ENCODE measurements around the gene CELF2.

DNA sequence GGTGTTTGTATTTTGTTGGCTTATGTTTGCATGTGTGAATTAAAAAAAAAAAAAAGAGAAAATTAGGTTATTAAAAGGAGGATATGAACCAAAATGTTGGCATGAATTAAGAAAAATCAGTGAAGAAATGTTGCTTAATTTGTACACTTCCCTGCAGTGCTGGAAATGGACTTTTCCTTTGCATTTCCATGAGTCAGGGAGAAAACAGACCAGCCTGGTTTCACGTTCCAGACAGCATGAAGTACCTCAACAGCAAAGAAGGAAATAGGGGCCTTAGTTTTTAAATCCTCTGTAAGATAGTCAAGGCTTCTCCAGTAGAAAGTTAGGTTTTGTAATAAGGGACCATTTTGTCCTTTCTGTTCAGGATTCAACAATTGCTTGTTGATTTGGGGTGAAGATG lies 159.7 kb downstream of the CELF2 start:
- no peak for TF ChIP-seq TAF1 (IDR thresholded peaks at IDR 0.05; ENCODE audit: borderline replicate concordance, insufficient read depth, low read length)
- TF ChIP-seq, protein P1, sequence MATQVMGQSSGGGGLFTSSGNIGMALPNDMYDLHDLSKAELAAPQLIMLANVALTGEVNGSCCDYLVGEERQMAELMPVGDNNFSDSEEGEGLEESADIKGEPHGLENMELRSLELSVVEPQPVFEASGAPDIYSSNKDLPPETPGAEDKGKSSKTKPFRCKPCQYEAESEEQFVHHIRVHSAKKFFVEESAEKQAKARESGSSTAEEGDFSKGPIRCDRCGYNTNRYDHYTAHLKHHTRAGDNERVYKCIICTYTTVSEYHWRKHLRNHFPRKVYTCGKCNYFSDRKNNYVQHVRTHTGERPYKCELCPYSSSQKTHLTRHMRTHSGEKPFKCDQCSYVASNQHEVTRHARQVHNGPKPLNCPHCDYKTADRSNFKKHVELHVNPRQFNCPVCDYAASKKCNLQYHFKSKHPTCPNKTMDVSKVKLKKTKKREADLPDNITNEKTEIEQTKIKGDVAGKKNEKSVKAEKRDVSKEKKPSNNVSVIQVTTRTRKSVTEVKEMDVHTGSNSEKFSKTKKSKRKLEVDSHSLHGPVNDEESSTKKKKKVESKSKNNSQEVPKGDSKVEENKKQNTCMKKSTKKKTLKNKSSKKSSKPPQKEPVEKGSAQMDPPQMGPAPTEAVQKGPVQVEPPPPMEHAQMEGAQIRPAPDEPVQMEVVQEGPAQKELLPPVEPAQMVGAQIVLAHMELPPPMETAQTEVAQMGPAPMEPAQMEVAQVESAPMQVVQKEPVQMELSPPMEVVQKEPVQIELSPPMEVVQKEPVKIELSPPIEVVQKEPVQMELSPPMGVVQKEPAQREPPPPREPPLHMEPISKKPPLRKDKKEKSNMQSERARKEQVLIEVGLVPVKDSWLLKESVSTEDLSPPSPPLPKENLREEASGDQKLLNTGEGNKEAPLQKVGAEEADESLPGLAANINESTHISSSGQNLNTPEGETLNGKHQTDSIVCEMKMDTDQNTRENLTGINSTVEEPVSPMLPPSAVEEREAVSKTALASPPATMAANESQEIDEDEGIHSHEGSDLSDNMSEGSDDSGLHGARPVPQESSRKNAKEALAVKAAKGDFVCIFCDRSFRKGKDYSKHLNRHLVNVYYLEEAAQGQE (IDR thresholded peaks at IDR 0.05; ENCODE audit: insufficient read depth in 1 of 2, low read depth in 2 of 2, low read length in 2 of 2) = no peak
- TF ChIP-seq SIN3A (IDR thresholded peaks at IDR 0.05; ENCODE audit: borderline replicate concordance, insufficient read depth, low read length) = no peak
- TF ChIP-seq POLR2AphosphoS5 (IDR thresholded peaks at IDR 0.05; ENCODE audit: low read depth, low read length) = no peak

Measured in PFSK-1 (cell line).